ENCODE data around the gene LKAAEAR1.

The LKAAEAR1 gene

GRCh38 chr20:64099880-64100565 lies 15.8 kb upstream of the LKAAEAR1 start:
- Histone ChIP-seq H2AFZ (ENCODE audit: low read length) (no peak overlapping the region), H3K79me2 (ENCODE audit: insufficient read depth, low read length) (no peaks in the 10 kb centered on the region), H3K27me3 (ENCODE audit: insufficient read depth, low read length) (no peaks in the 10 kb centered on the region), H3K36me3 (ENCODE audit: insufficient read depth, low read length) (no peaks in the 10 kb centered on the region), H3K4me2 (ENCODE audit: low read length) (peak overlapping the region; percentile 25; the same call in 1 of the 2 replicates), H3K9me3 (ENCODE audit: low read length) (no peaks in the 10 kb centered on the region), H3K4me3 (ENCODE audit: low read depth, low read length, poor library complexity, severe bottlenecking) (no peak overlapping the region), H4K20me1 (ENCODE audit: insufficient read depth, low read length) (no peaks in the 10 kb centered on the region), H3K4me1 (ENCODE audit: insufficient read depth, low read length, severe bottlenecking) (peaks cover 40% of the 10 kb centered on the region), H3F3A (ENCODE audit: insufficient read depth, low read length) (no peaks in the 10 kb centered on the region), H3K27ac (ENCODE audit: low read depth, low read length, poor library complexity, severe bottlenecking) (peak overlapping the region; percentile 74), H3K9me2 (ENCODE audit: low read depth, low read length) (no peaks in the 10 kb centered on the region), H3K9ac (ENCODE audit: low read length) (no peak overlapping the region; the same call in 1 of the 2 replicates)
- TF ChIP-seq CTCF (IDR thresholded peaks at IDR 0.05; ENCODE audit: low read length) (no peak), EZH2 (IDR thresholded peaks at IDR 0.05; ENCODE audit: borderline replicate concordance, low read length) (no peak)

- Histone ChIP-seq H3K4me3 (ENCODE audit: low read depth, low read length, poor library complexity, severe bottlenecking) (no peak overlapping the region), H3K9me3 (ENCODE audit: low read length) (no peaks in the 10 kb centered on the region), H3K9ac (ENCODE audit: low read length) (no peak overlapping the region), H3K36me3 (ENCODE audit: insufficient read depth, low read length) (no peaks in the 10 kb centered on the region), H3K79me2 (ENCODE audit: insufficient read depth, low read length) (no peaks in the 10 kb centered on the region), H4K20me1 (ENCODE audit: insufficient read depth, low read length) (no peaks in the 10 kb centered on the region), H3K9me2 (ENCODE audit: low read depth, low read length) (no peaks in the 10 kb centered on the region), H2AFZ (ENCODE audit: low read length) (no peak overlapping the region), H3K4me1 (ENCODE audit: insufficient read depth, low read length, severe bottlenecking) (peaks cover 40% of the 10 kb centered on the region), H3F3A (ENCODE audit: insufficient read depth, low read length) (no peaks in the 10 kb centered on the region), H3K27me3 (ENCODE audit: insufficient read depth, low read length) (no peaks in the 10 kb centered on the region), H3K4me2 (ENCODE audit: low read length) (peak overlapping the region; percentile 25; the same call in 1 of the 2 replicates), H3K27ac (ENCODE audit: low read depth, low read length, poor library complexity, severe bottlenecking) (peak overlapping the region; percentile 74)
- TF ChIP-seq CTCF (IDR thresholded peaks at IDR 0.05; ENCODE audit: low read length) (no peak), EZH2 (IDR thresholded peaks at IDR 0.05; ENCODE audit: borderline replicate concordance, low read length) (no peak)
Observed at GRCh38 chr20:64099086-64099786, 15.0 kb upstream of the LKAAEAR1 start.

GRCh38 chr20:64098471-64099013 lies 14.3 kb upstream of the LKAAEAR1 start:
- Histone ChIP-seq H3K27ac (ENCODE audit: low read depth, low read length, poor library complexity, severe bottlenecking) (no peak overlapping the region), H2AFZ (ENCODE audit: low read length) (no peak overlapping the region), H3K4me3 (ENCODE audit: low read depth, low read length, poor library complexity, severe bottlenecking) (no peak overlapping the region), H3K4me2 (ENCODE audit: low read length) (no peak overlapping the region), H3K9me3 (ENCODE audit: low read length) (no peaks in the 10 kb centered on the region), H4K20me1 (ENCODE audit: insufficient read depth, low read length) (no peaks in the 10 kb centered on the region), H3K4me1 (ENCODE audit: insufficient read depth, low read length, severe bottlenecking) (peaks cover 40% of the 10 kb centered on the region), H3K9ac (ENCODE audit: low read length) (no peak overlapping the region), H3K36me3 (ENCODE audit: insufficient read depth, low read length) (no peaks in the 10 kb centered on the region), H3K27me3 (ENCODE audit: insufficient read depth, low read length) (no peaks in the 10 kb centered on the region), H3K79me2 (ENCODE audit: insufficient read depth, low read length) (no peaks in the 10 kb centered on the region), H3K9me2 (ENCODE audit: low read depth, low read length) (no peaks in the 10 kb centered on the region), H3F3A (ENCODE audit: insufficient read depth, low read length) (no peaks in the 10 kb centered on the region)
- TF ChIP-seq EZH2 (IDR thresholded peaks at IDR 0.05; ENCODE audit: borderline replicate concordance, low read length) (no peak), CTCF (IDR thresholded peaks at IDR 0.05; ENCODE audit: low read length) (no peak)
